ENCODE measurements around the gene COQ3. TPM values are rescaled to one million over a fixed set of nuclear protein-coding genes. Genes with fewer than 3 reads are reported as not detected.

The COQ3 gene
- total RNA-seq, 2 experiments from 2014 or later, result 12.6 to 13.3 TPM

DNA sequence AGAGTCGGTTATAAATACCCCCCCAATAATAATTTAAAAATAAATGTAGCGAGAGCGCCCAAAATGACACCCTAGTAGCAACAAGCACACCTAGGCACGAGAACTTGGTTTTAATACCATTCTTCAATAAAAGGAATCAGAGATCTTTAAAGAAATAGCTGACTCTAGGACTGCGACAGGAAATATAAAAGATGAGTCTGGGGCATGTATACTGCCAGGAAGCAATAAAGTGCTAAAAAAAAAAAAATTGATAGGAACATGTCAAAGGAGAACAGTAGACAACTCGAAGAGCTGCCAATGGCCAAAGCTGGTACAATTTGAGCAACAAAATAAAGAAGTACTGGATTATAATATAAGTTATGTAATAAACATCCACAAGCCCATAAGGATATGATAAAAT, 28.9 kb upstream of the COQ3 start:
- ATAC-seq (no peak), DNase-seq (no peak)
- Mint-ChIP-seq H3K4me3 (no peak overlapping the region), H3K36me3 (ENCODE audit: low read depth) (peaks cover 38% of the 10 kb centered on the region), H3K4me1 (ENCODE audit: low read depth) (peaks cover 59% of the 10 kb centered on the region), H3K27me3 (ENCODE audit: low read depth) (no peaks in the 10 kb centered on the region), H3K9me3 (ENCODE audit: insufficient read depth) (no peaks in the 10 kb centered on the region), H3K27ac (peak overlapping the region; percentile 49)
- ChIA-PET CTCF (interaction anchor here (1.6 to 1.8 kb wide), 3 partner anchors 11 to 92 kb away, joined by 3 to 7 read pairs (median 4); no protein-coding TSS in a partner anchor), POLR2A (interaction anchor here (1.0 to 3.9 kb wide), 2 partner anchors 29 to 145 kb away, joined by 3 to 24 read pairs; partner anchors contain the start of genes CCNC and COQ3)

DNA sequence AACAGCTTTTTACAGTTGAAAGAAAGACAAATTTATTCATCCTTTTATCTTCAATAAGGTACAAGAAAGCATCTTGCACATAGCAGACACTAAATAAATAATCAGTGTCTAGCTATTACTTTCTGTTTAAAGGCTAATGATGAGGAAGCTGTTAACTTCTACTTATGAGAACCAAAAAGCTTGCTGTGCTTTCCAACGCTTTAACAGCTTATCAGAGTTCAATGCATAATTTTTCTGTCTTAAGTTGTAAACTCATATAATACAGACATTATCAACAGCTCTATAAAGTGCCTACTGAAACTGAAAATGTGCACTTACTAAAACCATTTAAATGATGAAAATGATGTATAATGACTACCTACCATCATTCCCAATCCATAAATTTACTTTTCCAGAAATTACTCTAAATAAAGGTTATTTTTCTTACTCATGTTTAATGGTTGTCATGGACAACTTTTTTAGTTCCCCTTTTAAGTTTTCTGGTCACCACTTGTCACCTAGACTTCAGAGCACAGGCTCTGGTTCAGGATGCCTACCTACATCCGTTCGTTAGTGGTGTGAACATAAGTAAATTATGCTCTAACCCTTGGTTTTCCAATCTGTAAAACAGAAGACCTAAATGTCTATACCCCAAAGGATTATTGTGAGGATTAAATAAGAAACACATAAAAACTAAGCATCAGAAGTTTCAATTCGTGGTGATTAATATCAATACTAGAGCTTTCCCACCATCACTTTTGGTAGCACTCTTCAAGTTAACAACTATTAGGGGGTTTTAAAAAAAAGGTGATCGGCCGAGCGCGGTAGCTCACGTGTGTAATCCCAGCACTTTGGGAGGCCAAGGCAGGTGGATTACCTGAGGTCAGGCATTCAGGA, 23.1 kb upstream of the COQ3 start:
- no peak overlapping the region for H3K27ac Mint-ChIP-seq
- H3K9me3 Mint-ChIP-seq (ENCODE audit: insufficient read depth), result no peaks in the 10 kb centered on the region
- ATAC-seq (peak; percentile 44), DNase-seq (no peak)
- POLR2A ChIA-PET, result interaction anchor here (0.6 kb wide), 1 partner anchor 223 kb away, joined by 3 read pairs; no protein-coding TSS in a partner anchor
- no peaks in the 10 kb centered on the region for H3K27me3 Mint-ChIP-seq (ENCODE audit: low read depth)
- H3K36me3 Mint-ChIP-seq (ENCODE audit: low read depth), result peaks cover 25% of the 10 kb centered on the region
- peaks cover 32% of the 10 kb centered on the region for H3K4me1 Mint-ChIP-seq (ENCODE audit: low read depth)
- CTCF ChIA-PET, result interaction anchor here (1.3 to 2.7 kb wide), 3 partner anchors 14 to 87 kb away, joined by 4 to 8 read pairs (median 6); no protein-coding TSS in a partner anchor
- no peak overlapping the region for H3K4me3 Mint-ChIP-seq

GRCh38 chr6:99416226-99416625, 22.2 kb upstream of the COQ3 start:
- CTCF ChIA-PET, result interaction anchor here (1.9 to 2.7 kb wide), 2 partner anchors 21 to 86 kb away, joined by 6 to 8 read pairs; no protein-coding TSS in a partner anchor
- DNase-seq (no peak), ATAC-seq (no peak)
- no peaks in the 10 kb centered on the region for H3K9me3 Mint-ChIP-seq (ENCODE audit: insufficient read depth)
- POLR2A ChIA-PET, result no interaction called here
- H3K27me3 Mint-ChIP-seq (ENCODE audit: low read depth), result no peaks in the 10 kb centered on the region
- peaks cover 23% of the 10 kb centered on the region for H3K4me1 Mint-ChIP-seq (ENCODE audit: low read depth)
- no peak overlapping the region for H3K27ac Mint-ChIP-seq
- H3K36me3 Mint-ChIP-seq (ENCODE audit: low read depth), result peaks cover 24% of the 10 kb centered on the region
- H3K4me3 Mint-ChIP-seq, result no peak overlapping the region

GRCh38 chr6:99415446-99415845, 21.5 kb upstream of the COQ3 start:
- peaks cover 25% of the 10 kb centered on the region for H3K36me3 Mint-ChIP-seq (ENCODE audit: low read depth)
- H3K9me3 Mint-ChIP-seq (ENCODE audit: insufficient read depth), result no peaks in the 10 kb centered on the region
- DNase-seq (no peak), ATAC-seq (no peak)
- H3K27ac Mint-ChIP-seq, result no peak overlapping the region
- CTCF ChIA-PET, result interaction anchor here (2.7 kb wide), 1 partner anchor 9 kb away, joined by 6 read pairs; the partner anchor contains the start of gene PNISR
- peaks cover 19% of the 10 kb centered on the region for H3K4me1 Mint-ChIP-seq (ENCODE audit: low read depth)
- no peaks in the 10 kb centered on the region for H3K27me3 Mint-ChIP-seq (ENCODE audit: low read depth)
- POLR2A ChIA-PET, result interaction anchor here (1.4 to 2.4 kb wide), 2 partner anchors 9 to 10 kb away, joined by 3 to 12 read pairs; no protein-coding TSS in a partner anchor
- no peak overlapping the region for H3K4me3 Mint-ChIP-seq

- H3K27me3 Mint-ChIP-seq (ENCODE audit: low read depth), result no peaks in the 10 kb centered on the region
- peaks cover 38% of the 10 kb centered on the region for H3K36me3 Mint-ChIP-seq (ENCODE audit: low read depth)
- H3K9me3 Mint-ChIP-seq (ENCODE audit: insufficient read depth), result no peaks in the 10 kb centered on the region
- ChIA-PET POLR2A (no interaction called here), CTCF (interaction anchor here (0.7 kb wide), 1 partner anchor 16 kb away, joined by 3 read pairs; no protein-coding TSS in a partner anchor)
- DNase-seq (no peak), ATAC-seq (no peak)
- H3K27ac Mint-ChIP-seq, result no peak overlapping the region
- H3K4me1 Mint-ChIP-seq (ENCODE audit: low read depth), result peaks cover 7% of the 10 kb centered on the region
- H3K4me3 Mint-ChIP-seq, result no peak overlapping the region
Observed at GRCh38 chr6:99412065-99412464, 18.1 kb upstream of the COQ3 start.

- ATAC-seq (no peak), DNase-seq (no peak)
- no peaks in the 10 kb centered on the region for H3K9me3 Mint-ChIP-seq (ENCODE audit: insufficient read depth)
- no peak overlapping the region for H3K27ac Mint-ChIP-seq
- ChIA-PET CTCF (interaction anchor here (0.8 to 1.1 kb wide), 2 partner anchors 16 to 25 kb away, joined by 3 read pairs; no protein-coding TSS in a partner anchor), POLR2A (no interaction called here)
- no peak overlapping the region for H3K4me3 Mint-ChIP-seq
- no peaks in the 10 kb centered on the region for H3K27me3 Mint-ChIP-seq (ENCODE audit: low read depth)
- peaks cover 51% of the 10 kb centered on the region for H3K36me3 Mint-ChIP-seq (ENCODE audit: low read depth)
- H3K4me1 Mint-ChIP-seq (ENCODE audit: low read depth), result peaks cover 3% of the 10 kb centered on the region
Observed at GRCh38 chr6:99409672-99410071, 15.7 kb upstream of the COQ3 start.

GRCh38 chr6:99407076-99407475, 13.1 kb upstream of the COQ3 start:
- no peak overlapping the region for H3K27ac Mint-ChIP-seq

GRCh38 chr6:99402448-99402847, 8.5 kb upstream of the COQ3 start:
- ChIA-PET CTCF (interaction anchor here (1.9 to 2.8 kb wide), 3 partner anchors 9 to 72 kb away, joined by 4 to 8 read pairs (median 5); partner anchors contain the start of gene COQ3), POLR2A (interaction anchor here (2.1 kb wide), 1 partner anchor 9 kb away, joined by 8 read pairs; the partner anchor contains the start of gene COQ3)
- no peak overlapping the region for H3K27ac Mint-ChIP-seq
- H3K27me3 Mint-ChIP-seq (ENCODE audit: low read depth), result no peaks in the 10 kb centered on the region
- H3K4me3 Mint-ChIP-seq, result no peak overlapping the region
- no peaks in the 10 kb centered on the region for H3K4me1 Mint-ChIP-seq (ENCODE audit: low read depth)
- H3K9me3 Mint-ChIP-seq (ENCODE audit: insufficient read depth), result no peaks in the 10 kb centered on the region
- peaks cover 51% of the 10 kb centered on the region for H3K36me3 Mint-ChIP-seq (ENCODE audit: low read depth)
- DNase-seq (no peak), ATAC-seq (no peak)

More at GRCh38 chr6:99407076-99407475, 13.1 kb upstream of the COQ3 start:
- DNase-seq (no peak), ATAC-seq (no peak)
- Mint-ChIP-seq H3K9me3 (ENCODE audit: insufficient read depth) (no peaks in the 10 kb centered on the region), H3K36me3 (ENCODE audit: low read depth) (peaks cover 58% of the 10 kb centered on the region), H3K27me3 (ENCODE audit: low read depth) (no peaks in the 10 kb centered on the region), H3K4me1 (ENCODE audit: low read depth) (no peaks in the 10 kb centered on the region), H3K4me3 (no peak overlapping the region)
- POLR2A ChIA-PET, result no interaction called here
- CTCF ChIA-PET, result no interaction called here

DNA sequence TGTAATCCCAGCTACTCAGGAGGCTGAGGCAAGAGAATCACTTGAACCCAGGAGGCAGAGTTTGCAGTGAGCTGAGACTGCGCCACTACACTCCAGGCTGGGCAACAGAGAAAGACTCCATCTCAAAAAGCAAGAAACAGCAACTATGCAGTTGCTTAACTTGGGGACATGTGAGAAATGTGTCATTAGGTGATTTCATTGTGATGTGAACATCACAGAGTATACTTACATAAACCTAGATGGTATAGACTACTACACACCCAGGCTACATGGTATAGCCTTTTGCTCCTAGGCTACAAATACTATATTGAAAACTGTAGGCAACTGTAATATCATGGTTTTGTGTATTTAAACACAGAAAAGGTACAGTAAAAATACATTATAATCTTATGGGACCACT, 3.3 kb upstream of the COQ3 start:
- DNase-seq (no peak), ATAC-seq (no peak)
- H3K9me3 Mint-ChIP-seq (ENCODE audit: insufficient read depth), result no peaks in the 10 kb centered on the region
- H3K4me1 Mint-ChIP-seq (ENCODE audit: low read depth), result peaks cover 13% of the 10 kb centered on the region
- ChIA-PET CTCF (no interaction called here), POLR2A (no interaction called here)
- no peak overlapping the region for H3K4me3 Mint-ChIP-seq
- no peak overlapping the region for H3K27ac Mint-ChIP-seq
- no peaks in the 10 kb centered on the region for H3K27me3 Mint-ChIP-seq (ENCODE audit: low read depth)
- H3K36me3 Mint-ChIP-seq (ENCODE audit: low read depth), result peaks cover 19% of the 10 kb centered on the region

DNA sequence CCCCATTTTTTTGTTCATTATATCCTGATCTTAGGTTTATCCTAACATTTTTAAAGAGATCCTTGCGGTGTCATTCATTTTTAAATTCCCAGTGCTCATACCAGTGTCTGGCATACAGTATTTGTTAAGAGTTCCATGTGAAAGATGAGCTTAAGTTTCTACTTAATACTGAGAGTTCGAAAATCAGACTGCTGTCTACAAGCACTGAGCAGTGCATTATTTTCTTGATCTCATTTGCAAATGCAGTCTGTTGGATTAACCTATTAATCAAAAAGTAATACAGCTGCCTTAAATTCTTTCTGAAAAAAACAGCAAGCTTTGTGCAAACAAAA, 663 bp downstream of the COQ3 start:
- H3K4me3 Mint-ChIP-seq, result peak overlapping the region; percentile 95
- ChIA-PET POLR2A (interaction anchor here (0.6 to 3.2 kb wide), 7 partner anchors 9 to 175 kb away, joined by 3 to 24 read pairs (median 4); partner anchors contain the start of genes CCNC and PNISR), CTCF (interaction anchor here (0.7 to 1.6 kb wide), 6 partner anchors 10 to 127 kb away, joined by 3 to 10 read pairs (median 6); no protein-coding TSS in a partner anchor)
- H3K27ac Mint-ChIP-seq, result peak overlapping the region; percentile 91
- peak; percentile 13 for ATAC-seq
- H3K9me3 Mint-ChIP-seq (ENCODE audit: insufficient read depth), result no peaks in the 10 kb centered on the region
- no peak for DNase-seq
- peaks cover 16% of the 10 kb centered on the region for H3K4me1 Mint-ChIP-seq (ENCODE audit: low read depth)
- no peaks in the 10 kb centered on the region for H3K27me3 Mint-ChIP-seq (ENCODE audit: low read depth)
- no peaks in the 10 kb centered on the region for H3K36me3 Mint-ChIP-seq (ENCODE audit: low read depth)

GRCh38 chr6:99390896-99391295, 3.1 kb downstream of the COQ3 start:
- H3K4me3 Mint-ChIP-seq, result no peak overlapping the region
- H3K9me3 Mint-ChIP-seq (ENCODE audit: insufficient read depth), result no peaks in the 10 kb centered on the region
- POLR2A ChIA-PET, result no interaction called here
- no peak overlapping the region for H3K27ac Mint-ChIP-seq
- H3K36me3 Mint-ChIP-seq (ENCODE audit: low read depth), result no peaks in the 10 kb centered on the region
- peaks cover 16% of the 10 kb centered on the region for H3K4me1 Mint-ChIP-seq (ENCODE audit: low read depth)
- DNase-seq, result no peak
- no peak for ATAC-seq
- CTCF ChIA-PET, result no interaction called here
- no peaks in the 10 kb centered on the region for H3K27me3 Mint-ChIP-seq (ENCODE audit: low read depth)

DNA sequence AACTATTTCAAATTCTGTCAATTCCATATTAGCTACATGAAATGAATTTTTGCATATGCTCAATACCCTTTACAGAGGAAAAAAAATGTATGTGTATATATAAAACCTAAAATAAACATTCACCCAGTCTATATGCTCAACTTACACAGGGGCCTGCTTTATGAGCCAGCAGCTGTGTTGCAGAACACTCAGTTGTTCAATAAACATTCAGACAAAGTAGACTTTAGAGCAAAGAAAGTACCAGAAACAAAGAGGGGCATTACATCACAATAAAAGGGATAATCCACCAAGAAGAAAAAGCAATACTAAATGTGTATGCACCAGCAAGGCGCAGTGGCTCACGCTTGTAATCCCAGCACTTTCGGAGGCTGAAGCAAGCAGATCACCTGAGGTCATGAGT, 9.5 kb downstream of the COQ3 start:
- ATAC-seq, result no peak
- no peak overlapping the region for H3K27ac Mint-ChIP-seq
- CTCF ChIA-PET, result no interaction called here
- no peaks in the 10 kb centered on the region for H3K27me3 Mint-ChIP-seq (ENCODE audit: low read depth)
- no peak for DNase-seq
- H3K9me3 Mint-ChIP-seq (ENCODE audit: insufficient read depth), result no peaks in the 10 kb centered on the region
- H3K4me3 Mint-ChIP-seq, result no peak overlapping the region
- H3K4me1 Mint-ChIP-seq (ENCODE audit: low read depth), result no peaks in the 10 kb centered on the region
- H3K36me3 Mint-ChIP-seq (ENCODE audit: low read depth), result no peaks in the 10 kb centered on the region
- POLR2A ChIA-PET, result no interaction called here

All from activated CD8-positive, alpha-beta T cell treated with anti-CD3 and anti-CD28 coated beads, Interleukin-2, amount 10 ng/mL, durations not matched to agents 7 days and 5 days (primary cell).